Measurements from ENCODE around the gene KERA. TPM values are rescaled to one million over a fixed set of nuclear protein-coding genes. Genes with fewer than 3 reads are reported as not detected.

Gene KERA
- under 1 TPM in 1 of 10 donors, not detected in 9; 0.14 TPM for total RNA-seq
- not detected for polyA plus RNA-seq
- long read RNA-seq, donor 1 = 0 reads
- long read RNA-seq, donor 2 = 0 reads
- long read RNA-seq, donor 3 = 0 reads

- Histone ChIP-seq H3K4me1 (peaks cover 0 to 26% (median 0%) of the 10 kb centered on the region in 9 donors), H3K27ac (no peak within 1 kb of the TSS), H3K4me3 (no peak within 1 kb of the TSS), H3K27me3 (no peaks in the 10 kb centered on the region), H3K36me3 (no peaks in the 10 kb centered on the region), H3K9me3 (no peaks in the 10 kb centered on the region)
- no peak for TF ChIP-seq CTCF (IDR thresholded peaks at IDR 0.05)
- DNase-seq (no peak), ATAC-seq (no peak)
- intact Hi-C loops (cut with DNase I) = no loop called here
- 55 to 56% methylated on average over 9 of the region's 9 CpGs for WGBS, 2 donors
Measured at GRCh38 chr12:91057368-91058165, at the start of gene KERA. KERA (minus strand) TSS chr12:91058024; CDS start chr12:91056281, 1,743 bp downstream.

GRCh38 chr12:91106283-91106682 is 48.5 kb upstream of the KERA start:
- Histone ChIP-seq H3K4me1 (no peaks in the 10 kb centered on the region), H3K9me3 (no peaks in the 10 kb centered on the region), H3K36me3 (peaks cover 0 to 22% (median 0%) of the 10 kb centered on the region in 9 donors), H3K27ac (peak overlapping the region in 4 of 10 donors; percentile 15 to 52 (median 34)), H3K27me3 (no peaks in the 10 kb centered on the region), H3K4me3 (peak overlapping the region in 6 of 10 donors; percentile 18 to 39 (median 31))
- TF ChIP-seq CTCF (IDR thresholded peaks at IDR 0.05) = no peak
- DNase-seq (no peak), ATAC-seq (no peak)
- intact Hi-C loops (cut with DNase I) = loop anchor here in 4 of 10 donors (2.0 to 5.0 kb wide), 3 partner anchors 124 to 129 kb away; no protein-coding TSS in a partner anchor

- Histone ChIP-seq H3K4me1 (no peaks in the 10 kb centered on the region), H3K27me3 (no peaks in the 10 kb centered on the region), H3K27ac (peak overlapping the region in 4 of 10 donors; percentile 15 to 52 (median 34)), H3K4me3 (peak overlapping the region in 7 of 10 donors; percentile 3 to 39 (median 30)), H3K9me3 (no peaks in the 10 kb centered on the region), H3K36me3 (peaks cover 0 to 22% (median 0%) of the 10 kb centered on the region in 9 donors)
- intact Hi-C loops (cut with DNase I) = loop anchor here in 4 of 10 donors (2.0 to 5.0 kb wide), 3 partner anchors 124 to 129 kb away; no protein-coding TSS in a partner anchor
- DNase-seq (no peak), ATAC-seq (no peak)
- no peak for TF ChIP-seq CTCF (IDR thresholded peaks at IDR 0.05)
- 71 to 73% methylated on average over 5 of the region's 5 CpGs for WGBS, 2 donors
Measured at GRCh38 chr12:91105807-91106206, 48.0 kb upstream of the KERA start.

GRCh38 chr12:91104812-91105466 is 47.1 kb upstream of the KERA start:
- TF ChIP-seq CTCF (IDR thresholded peaks at IDR 0.05) = no peak
- no peaks in the 10 kb centered on the region for H3K27me3 ChIP-seq
- peaks cover 0 to 22% (median 0%) of the 10 kb centered on the region in 9 donors for H3K36me3 ChIP-seq
- H3K27ac ChIP-seq = peak overlapping the region in 3 of 10 donors; percentile 17 to 52 (median 32)
- intact Hi-C loops (cut with DNase I) = loop anchor here in 3 of 10 donors (5.0 kb wide), 2 partner anchors 123 to 128 kb away; no protein-coding TSS in a partner anchor
- 56 to 74% methylated on average over 1 of the region's 1 CpG for WGBS, 2 donors
- peak overlapping the region in 6 of 10 donors; percentile 3 to 39 (median 31) for H3K4me3 ChIP-seq
- DNase-seq (no peak), ATAC-seq (no peak)
- no peaks in the 10 kb centered on the region for H3K9me3 ChIP-seq
- no peaks in the 10 kb centered on the region for H3K4me1 ChIP-seq
